Dedifferentiated amniotic fluid mesenchymal stem cell (primary cell): ENCODE data around the gene FOXQ1.
A peak's percentile ranks its signal among the peaks of the same experiment; 100 is the strongest.

ENCODE experiments used
- DNase-seq: peaks from one replicate; pipeline ENCODE4 v3.0.0-alpha.2; 2016; ENCODE audit errors: extremely low spot score

The FOXQ1 gene

GRCh38 chr6:1311400-1312202 is at the start of gene FOXQ1:
Gene FOXQ1, plus strand, starts transcription at chr6:1312098. Its CDS starts 607 bp downstream, at chr6:1312705.
- no peak for DNase-seq

- DNase-seq = no peak
Observed at GRCh38 chr6:1262704-1263038, 49.2 kb upstream of the FOXQ1 start.

- peak; percentile 43 for DNase-seq
Observed at GRCh38 chr6:1263039-1263849, 48.7 kb upstream of the FOXQ1 start.

- no peak for DNase-seq
Observed at GRCh38 chr6:1263850-1264377, 48.0 kb upstream of the FOXQ1 start.

- DNase-seq = no peak
Observed at GRCh38 chr6:1264619-1265445, 47.1 kb upstream of the FOXQ1 start.

- no peak for DNase-seq
Observed at GRCh38 chr6:1266686-1267056, 45.2 kb upstream of the FOXQ1 start.

- DNase-seq = no peak
Observed at GRCh38 chr6:1267057-1267732, 44.7 kb upstream of the FOXQ1 start.

- no peak for DNase-seq
Observed at GRCh38 chr6:1267790-1268762, 43.8 kb upstream of the FOXQ1 start.

- DNase-seq = no peak
Observed at GRCh38 chr6:1271071-1271763, 40.7 kb upstream of the FOXQ1 start.

- DNase-seq = no peak
Observed at GRCh38 chr6:1278061-1278720, 33.7 kb upstream of the FOXQ1 start.

- no peak for DNase-seq
Observed at GRCh38 chr6:1279065-1279464, 32.8 kb upstream of the FOXQ1 start.

GRCh38 chr6:1280666-1281300 is 31.1 kb upstream of the FOXQ1 start:
- DNase-seq = no peak

- no peak for DNase-seq
Observed at GRCh38 chr6:1281746-1282145, 30.2 kb upstream of the FOXQ1 start.

- no peak for DNase-seq
Observed at GRCh38 chr6:1283501-1283900, 28.4 kb upstream of the FOXQ1 start.

- no peak for DNase-seq
Observed at GRCh38 chr6:1285556-1285955, 26.3 kb upstream of the FOXQ1 start.

GRCh38 chr6:1285956-1286355 is 25.9 kb upstream of the FOXQ1 start:
- DNase-seq = no peak

GRCh38 chr6:1287103-1287591 is 24.8 kb upstream of the FOXQ1 start:
- DNase-seq = peak; percentile 50

- no peak for DNase-seq
Observed at GRCh38 chr6:1290086-1290485, 21.8 kb upstream of the FOXQ1 start.
